Trophoblast cell (in vitro differentiated cells and primary cell): ENCODE results near the gene CDO1.
A peak's percentile ranks its signal among the peaks of the same experiment; 100 is the strongest.

Experiments
- DNase-seq, 2 donors: peaks; one replicate each; pipeline ENCODE4 v3.0.0-alpha.2; 2016
- H2AFZ ChIP-seq: 2 replicates; pipeline ENCODE4 v1.6.1; 2013; ENCODE audit warnings: low read length, moderate library complexity, mild to moderate bottlenecking; ENCODE audit not compliant: insufficient read depth, poor library complexity
- H2AK5ac ChIP-seq: 2 replicates; pipeline ENCODE4 v1.6.1; 2013; ENCODE audit warnings: mild to moderate bottlenecking, low read length
- H2BK120ac ChIP-seq: 2 replicates; pipeline ENCODE4 v1.6.1; 2013; ENCODE audit warnings: low read length, mild to moderate bottlenecking, moderate library complexity; ENCODE audit not compliant: insufficient read depth, poor library complexity
- H2BK12ac ChIP-seq: 2 replicates; pipeline ENCODE4 v1.6.1; 2013; ENCODE audit warnings: mild to moderate bottlenecking, low read length, moderate library complexity
- H2BK5ac ChIP-seq: 2 replicates; pipeline ENCODE4 v1.6.1; 2013; ENCODE audit warnings: low read length, low read depth, moderate library complexity, mild to moderate bottlenecking; ENCODE audit not compliant: poor library complexity
- H3K14ac ChIP-seq: 2 replicates; pipeline ENCODE4 v1.6.1; 2013; ENCODE audit warnings: mild to moderate bottlenecking, low read length
- H3K18ac ChIP-seq: 2 replicates; pipeline ENCODE4 v1.6.1; 2013; ENCODE audit warnings: mild to moderate bottlenecking, low read length
- H3K23ac ChIP-seq: 2 replicates; pipeline ENCODE4 v1.6.1; 2013; ENCODE audit warnings: low read length
- H3K27ac ChIP-seq: 2 replicates; pipeline ENCODE4 v1.5.1; 2013; ENCODE audit warnings: low read depth, mild to moderate bottlenecking, inconsistent platforms, low read length, moderate library complexity
- H3K27me3 ChIP-seq: 2 replicates; pipeline ENCODE4 v1.6.1; 2013; ENCODE audit warnings: inconsistent platforms, mild to moderate bottlenecking, low read length, moderate library complexity; ENCODE audit not compliant: insufficient read depth
- H3K36me3 ChIP-seq, 2 experiments: 1 replicate in 1 of 2; 2 replicates in 1 of 2; pipeline ENCODE4 v1.6.1; 2013; ENCODE audit warnings: low read length in 2 of 2, mild to moderate bottlenecking in 2 of 2, moderate library complexity in 1 of 2; ENCODE audit not compliant: insufficient read depth in 2 of 2, control insufficient read depth in 1 of 2
- H3K4ac ChIP-seq: 2 replicates; pipeline ENCODE4 v1.6.1; 2013; ENCODE audit warnings: low read depth, mild to moderate bottlenecking, low read length, moderate library complexity
- H3K4me1 ChIP-seq, 2 experiments: 1 replicate in 1 of 2; 2 replicates in 1 of 2; pipeline ENCODE4 v1.6.1; 2013; ENCODE audit warnings: low read length in 2 of 2, mild to moderate bottlenecking in 2 of 2, moderate library complexity in 1 of 2; ENCODE audit not compliant: insufficient read depth in 2 of 2, control insufficient read depth in 1 of 2
- H3K4me2 ChIP-seq: 2 replicates; pipeline ENCODE4 v1.6.1; 2013; ENCODE audit warnings: inconsistent platforms, mild to moderate bottlenecking, low read length, moderate library complexity
- H3K4me3 ChIP-seq: 2 replicates; pipeline ENCODE4 v1.5.1; 2013; ENCODE audit warnings: mild to moderate bottlenecking, low read depth, low read length, inconsistent platforms
- H3K79me1 ChIP-seq: one replicate; pipeline ENCODE4 v1.6.1; 2013; ENCODE audit warnings: low read length
- H3K79me2 ChIP-seq: 2 replicates; pipeline ENCODE4 v1.6.1; 2013; ENCODE audit warnings: low read length, mild to moderate bottlenecking; ENCODE audit not compliant: control insufficient read depth, insufficient read depth, poor library complexity
- H3K9ac ChIP-seq: 2 replicates; pipeline ENCODE4 v1.6.1; 2013; ENCODE audit warnings: mild to moderate bottlenecking, low read length
- H3K9me3 ChIP-seq: 2 replicates; pipeline ENCODE4 v1.6.1; 2013; ENCODE audit warnings: low read depth, mild to moderate bottlenecking, control low read depth, inconsistent platforms, low read length; ENCODE audit not compliant: insufficient read depth
- H4K12ac ChIP-seq: 2 replicates; pipeline ENCODE4 v1.6.1; 2013; ENCODE audit warnings: low read depth, mild to moderate bottlenecking, low read length, moderate library complexity
- H4K8ac ChIP-seq: 2 replicates; pipeline ENCODE4 v1.6.1; 2013; ENCODE audit warnings: low read depth, mild to moderate bottlenecking, low read length, moderate library complexity
- H4K91ac ChIP-seq: one replicate; pipeline ENCODE4 v1.6.1; 2013; ENCODE audit warnings: low read depth, mild to moderate bottlenecking, low read length, moderate library complexity
- WGBS: extraction: QIAGEN DNeasy Blood & Tissue Kit; methylation state at CpG from one replicate; pipeline ENCODE4 v1.1.7; 2013; ENCODE audit warnings: missing lambda C conversion rate; ENCODE audit not compliant: insufficient read length, insufficient coverage; ENCODE audit errors: extremely low coverage; 5-methylcytosine and 5-hydroxymethylcytosine counted together

Gene CDO1

DNA sequence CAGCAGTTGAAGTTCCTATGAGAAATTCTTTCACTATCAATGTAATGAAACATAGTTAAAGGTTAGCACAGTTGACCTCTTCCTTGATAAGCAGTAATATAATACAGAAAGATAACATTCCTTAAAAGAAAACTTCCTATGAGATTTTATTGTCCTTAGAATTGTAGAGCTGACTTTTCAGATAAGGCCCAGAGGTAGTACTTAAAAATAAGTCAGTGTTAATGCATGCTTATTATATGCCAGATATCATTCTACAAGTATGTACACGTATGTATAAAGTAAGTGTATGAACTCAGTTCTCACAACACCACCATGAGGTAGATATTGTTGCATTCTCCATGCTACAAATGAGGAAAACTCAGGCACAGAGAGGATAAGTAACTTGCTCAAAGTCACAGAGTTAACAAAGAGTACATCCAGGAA is 40.6 kb upstream of the CDO1 start:
- Histone ChIP-seq H3K23ac (no peak overlapping the region), H2BK5ac (no peak overlapping the region), H4K12ac (no peak overlapping the region), H3K4me1 (no peaks in the 10 kb centered on the region), H2AK5ac (no peak overlapping the region), H4K8ac (no peak overlapping the region), H4K91ac (no peak overlapping the region), H3K36me3 (peaks cover 0 to 2% of the 10 kb centered on the region in 2 experiments), H3K9me3 (peaks cover 2% of the 10 kb centered on the region), H3K4ac (no peak overlapping the region), H3K79me1 (no peaks in the 10 kb centered on the region), H3K27me3 (peaks cover 2% of the 10 kb centered on the region), H3K27ac (no peak overlapping the region), H3K18ac (no peak overlapping the region), H3K4me2 (no peak overlapping the region), H3K4me3 (no peak overlapping the region), H3K9ac (no peak overlapping the region), H3K79me2 (peaks cover 1% of the 10 kb centered on the region), H2BK120ac (no peak overlapping the region), H3K14ac (no peak overlapping the region), H2BK12ac (no peak overlapping the region), H2AFZ (no peak overlapping the region)
- WGBS, result no CpG with 5 or more reads among the region's 1 CpG
- DNase-seq, result no peak

DNA sequence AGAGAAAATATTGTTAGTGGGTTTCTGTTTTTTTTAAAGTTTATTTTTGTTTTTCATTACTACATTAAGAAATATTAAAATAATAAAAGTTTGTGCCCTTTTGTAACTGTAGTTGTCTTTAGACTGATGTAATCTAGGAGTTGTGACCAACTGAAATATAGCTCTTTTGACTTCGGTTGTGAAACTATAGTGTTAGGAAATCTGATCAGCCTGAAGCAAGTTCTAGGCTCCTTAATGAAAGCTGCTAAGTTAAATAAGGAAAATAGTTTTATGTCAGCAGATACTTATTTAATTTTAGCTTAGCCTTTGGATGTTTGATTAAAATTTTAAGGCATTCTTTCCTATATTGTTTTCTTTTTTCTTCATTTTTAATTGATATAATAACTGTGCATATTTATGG is 39.5 kb upstream of the CDO1 start:
- Histone ChIP-seq H4K8ac (no peak overlapping the region), H2BK120ac (no peak overlapping the region), H3K9ac (no peak overlapping the region), H4K12ac (no peak overlapping the region), H3K14ac (no peak overlapping the region), H3K4me2 (no peak overlapping the region), H4K91ac (no peak overlapping the region), H3K36me3 (peaks cover 0 to 2% of the 10 kb centered on the region in 2 experiments), H2BK5ac (no peak overlapping the region), H3K27me3 (peaks cover 2% of the 10 kb centered on the region), H3K27ac (no peak overlapping the region), H2AFZ (no peak overlapping the region), H2AK5ac (no peak overlapping the region), H3K4me1 (no peaks in the 10 kb centered on the region), H3K4ac (no peak overlapping the region), H2BK12ac (no peak overlapping the region), H3K9me3 (peaks cover 2% of the 10 kb centered on the region), H3K79me1 (no peaks in the 10 kb centered on the region), H3K79me2 (peaks cover 1% of the 10 kb centered on the region), H3K4me3 (no peak overlapping the region), H3K18ac (no peak overlapping the region), H3K23ac (no peak overlapping the region)
- no CpG with 5 or more reads among the region's 1 CpG for WGBS
- DNase-seq, result peak in 1 of 2 donors; percentile 57

DNA sequence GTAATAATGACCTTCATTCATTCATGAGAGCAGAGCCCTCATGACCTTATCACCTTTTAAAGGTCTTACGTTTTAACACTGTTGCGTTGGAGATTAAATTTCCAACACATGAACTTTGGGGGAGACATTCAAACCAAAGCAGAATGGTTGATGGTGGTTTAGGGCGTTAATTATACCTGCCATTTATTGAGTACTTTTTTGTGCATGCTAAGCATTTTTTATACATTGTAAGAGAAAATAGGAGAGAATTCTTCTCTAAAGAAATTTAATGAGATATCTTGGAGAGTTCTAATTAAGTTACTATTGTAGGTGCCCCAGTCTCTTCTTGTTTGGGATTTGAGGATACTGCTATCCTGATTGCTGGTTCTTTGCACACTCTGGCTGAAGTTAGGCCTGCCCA is 37.7 kb upstream of the CDO1 start:
- peak overlapping the region; percentile 33 for H3K4ac ChIP-seq
- H2BK5ac ChIP-seq, result no peak overlapping the region
- H4K8ac ChIP-seq, result no peak overlapping the region
- H3K27ac ChIP-seq, result no peak overlapping the region
- H3K36me3 ChIP-seq, result peaks cover 0 to 2% of the 10 kb centered on the region in 2 experiments
- H3K79me1 ChIP-seq, result no peaks in the 10 kb centered on the region
- H3K27me3 ChIP-seq, result peaks cover 2% of the 10 kb centered on the region
- no peak overlapping the region for H3K23ac ChIP-seq
- H4K12ac ChIP-seq, result no peak overlapping the region
- no peak overlapping the region for H2AFZ ChIP-seq
- no peak overlapping the region for H2BK120ac ChIP-seq
- H3K79me2 ChIP-seq, result peaks cover 1% of the 10 kb centered on the region
- H3K4me3 ChIP-seq, result no peak overlapping the region
- no peak overlapping the region for H4K91ac ChIP-seq
- H2BK12ac ChIP-seq, result no peak overlapping the region
- no peak overlapping the region for H3K14ac ChIP-seq
- no peak overlapping the region for H3K18ac ChIP-seq
- no CpG with 5 or more reads among the region's 3 CpGs for WGBS
- no peak overlapping the region for H3K4me2 ChIP-seq
- peaks cover 2% of the 10 kb centered on the region for H3K9me3 ChIP-seq
- H2AK5ac ChIP-seq, result no peak overlapping the region
- H3K4me1 ChIP-seq, result no peaks in the 10 kb centered on the region
- DNase-seq, result no peak
- H3K9ac ChIP-seq, result no peak overlapping the region

DNA sequence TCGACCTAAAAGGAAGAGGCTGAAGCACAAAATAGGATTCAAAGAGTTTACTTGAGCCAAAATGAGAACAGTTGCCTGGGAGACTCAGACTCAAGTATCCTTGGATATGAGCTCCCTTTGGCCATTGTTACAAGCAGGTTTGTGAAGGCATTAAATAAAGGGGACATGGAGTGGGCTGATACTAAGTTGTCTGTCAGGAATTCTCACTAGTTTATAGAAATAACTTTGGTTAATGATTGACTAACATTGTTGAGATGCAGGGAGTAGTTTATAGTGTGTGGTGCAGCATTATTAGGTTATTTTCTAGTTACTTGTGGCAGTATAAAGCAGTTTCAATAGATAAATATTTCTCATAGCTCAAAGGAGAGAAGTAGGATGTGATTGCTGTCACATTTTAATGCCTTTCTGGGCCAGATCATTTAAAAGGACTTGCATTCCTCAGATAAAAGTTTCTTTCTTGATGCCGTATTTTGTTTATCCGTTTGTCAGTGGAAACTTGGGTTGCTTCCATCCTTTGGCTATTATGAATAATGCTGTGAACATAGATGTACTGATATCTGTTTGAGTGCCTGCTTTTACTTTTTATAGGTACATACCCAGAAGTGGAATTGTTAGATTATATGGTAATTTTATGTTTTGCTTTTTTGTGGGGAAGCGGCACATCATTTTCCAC is 34.4 kb upstream of the CDO1 start:
- DNase-seq, result no peak
- no peak overlapping the region for H3K14ac ChIP-seq
- peaks cover 2% of the 10 kb centered on the region for H3K9me3 ChIP-seq
- no peak overlapping the region for H4K12ac ChIP-seq
- no peaks in the 10 kb centered on the region for H3K27me3 ChIP-seq
- H3K27ac ChIP-seq, result no peak overlapping the region
- no peak overlapping the region for H3K4ac ChIP-seq
- no peak overlapping the region for H3K23ac ChIP-seq
- no peak overlapping the region for H2AK5ac ChIP-seq
- H3K4me2 ChIP-seq, result no peak overlapping the region
- no peak overlapping the region for H4K8ac ChIP-seq
- no peaks in the 10 kb centered on the region for H3K4me1 ChIP-seq
- no peak overlapping the region for H2BK12ac ChIP-seq
- no peak overlapping the region for H2BK120ac ChIP-seq
- no peaks in the 10 kb centered on the region for H3K79me1 ChIP-seq
- H3K4me3 ChIP-seq, result no peak overlapping the region
- H2BK5ac ChIP-seq, result no peak overlapping the region
- no peak overlapping the region for H4K91ac ChIP-seq
- no peak overlapping the region for H3K9ac ChIP-seq
- no peak overlapping the region for H2AFZ ChIP-seq
- H3K36me3 ChIP-seq, result peaks cover 0 to 2% of the 10 kb centered on the region in 2 experiments
- WGBS, result no CpG with 5 or more reads among the region's 4 CpGs
- H3K18ac ChIP-seq, result no peak overlapping the region
- H3K79me2 ChIP-seq, result peaks cover 1% of the 10 kb centered on the region
